Measurements from ENCODE around the gene MAPK8IP3. TPM values are rescaled to one million over a fixed set of nuclear protein-coding genes. Genes with fewer than 3 reads are reported as not detected.

The MAPK8IP3 gene
- total and polyA plus RNA-seq, 7 donors: 11.7 to 31.6 (median 22.6) TPM

DNA sequence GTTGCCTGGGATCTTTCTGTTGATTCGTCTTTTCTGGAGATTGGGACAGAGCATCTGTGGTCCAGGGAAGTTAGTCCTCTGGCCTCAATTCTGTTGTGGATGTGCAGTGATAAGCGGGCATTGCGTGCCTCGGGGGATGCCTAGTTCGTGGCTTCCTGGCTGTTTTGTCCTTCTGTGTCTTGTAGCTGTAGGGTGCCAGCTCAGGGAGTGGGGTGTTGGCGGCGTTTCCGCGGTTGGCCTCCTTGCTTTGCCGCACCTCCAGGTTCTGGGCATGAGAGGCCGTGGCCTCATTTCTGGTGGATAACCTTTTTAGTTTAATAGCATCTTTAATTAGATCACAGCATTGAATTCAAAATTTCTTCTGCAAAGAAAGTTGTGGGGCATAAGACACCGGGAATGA lies 29.3 kb upstream of the MAPK8IP3 start:
- intact Hi-C loops (cut with DNase I): loop anchor here in 1 of 2 donors (5.0 kb wide), 1 partner anchor 64 kb away; the partner anchor contains the start of genes CRAMP1 and IFT140
- 92 to 93% (median 92%) methylated on average over 12 of the region's 12 CpGs for WGBS, 3 donors
- ATAC-seq: no peak
- peaks cover 3 to 48% of the 10 kb centered on the region in 2 donors for H3K36me3 ChIP-seq (ENCODE audit: insufficient read depth in 1 of 2, low read depth in 1 of 2)
- no peaks in the 10 kb centered on the region for H3K9me3 ChIP-seq
- no peak overlapping the region for H3K4me3 ChIP-seq
- DNase-seq: no peak
- TF ChIP-seq, protein P1, sequence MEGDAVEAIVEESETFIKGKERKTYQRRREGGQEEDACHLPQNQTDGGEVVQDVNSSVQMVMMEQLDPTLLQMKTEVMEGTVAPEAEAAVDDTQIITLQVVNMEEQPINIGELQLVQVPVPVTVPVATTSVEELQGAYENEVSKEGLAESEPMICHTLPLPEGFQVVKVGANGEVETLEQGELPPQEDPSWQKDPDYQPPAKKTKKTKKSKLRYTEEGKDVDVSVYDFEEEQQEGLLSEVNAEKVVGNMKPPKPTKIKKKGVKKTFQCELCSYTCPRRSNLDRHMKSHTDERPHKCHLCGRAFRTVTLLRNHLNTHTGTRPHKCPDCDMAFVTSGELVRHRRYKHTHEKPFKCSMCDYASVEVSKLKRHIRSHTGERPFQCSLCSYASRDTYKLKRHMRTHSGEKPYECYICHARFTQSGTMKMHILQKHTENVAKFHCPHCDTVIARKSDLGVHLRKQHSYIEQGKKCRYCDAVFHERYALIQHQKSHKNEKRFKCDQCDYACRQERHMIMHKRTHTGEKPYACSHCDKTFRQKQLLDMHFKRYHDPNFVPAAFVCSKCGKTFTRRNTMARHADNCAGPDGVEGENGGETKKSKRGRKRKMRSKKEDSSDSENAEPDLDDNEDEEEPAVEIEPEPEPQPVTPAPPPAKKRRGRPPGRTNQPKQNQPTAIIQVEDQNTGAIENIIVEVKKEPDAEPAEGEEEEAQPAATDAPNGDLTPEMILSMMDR (IDR thresholded peaks at IDR 0.05): no peak
- peaks cover 6% of the 10 kb centered on the region for H3K4me1 ChIP-seq
- no peaks in the 10 kb centered on the region for H3K27me3 ChIP-seq (ENCODE audit: insufficient read depth in 3 of 3, low read length in 2 of 3)
- no peak overlapping the region for H3K27ac ChIP-seq

DNA sequence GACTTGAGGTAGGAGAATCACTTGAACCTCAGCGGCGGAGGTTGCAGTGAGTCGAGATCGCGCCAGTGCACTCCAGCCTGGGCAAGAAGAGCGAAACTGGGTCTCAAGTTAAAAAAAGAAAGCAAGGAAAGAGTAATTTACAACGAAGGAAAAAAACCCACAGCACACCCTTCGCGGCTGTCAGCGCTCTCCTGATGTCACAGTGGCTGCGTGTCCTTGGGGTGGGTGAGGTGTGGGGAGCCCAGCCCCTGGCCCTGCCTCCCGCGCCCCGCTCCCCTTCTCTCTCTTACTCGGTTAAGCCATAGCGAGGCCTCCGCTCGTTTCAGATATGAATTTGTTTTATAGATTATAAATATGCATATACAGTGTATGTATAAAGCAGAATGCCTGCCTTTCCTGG lies 28.7 kb upstream of the MAPK8IP3 start:
- Histone ChIP-seq H3K27ac (peak overlapping the region; percentile 71), H3K4me1 (peaks cover 6% of the 10 kb centered on the region), H3K27me3 (ENCODE audit: insufficient read depth in 3 of 3, low read length in 2 of 3) (no peaks in the 10 kb centered on the region), H3K36me3 (ENCODE audit: insufficient read depth in 1 of 2, low read depth in 1 of 2) (peaks cover 3 to 42% of the 10 kb centered on the region in 2 donors), H3K9me3 (no peaks in the 10 kb centered on the region), H3K4me3 (peak overlapping the region; percentile 81)
- intact Hi-C loops (cut with DNase I): loop anchor here in 1 of 2 donors (5.0 kb wide), 1 partner anchor 65 kb away; the partner anchor contains the start of genes CRAMP1 and IFT140
- ATAC-seq: no peak
- no peak for DNase-seq
- WGBS, 3 donors: 89 to 90% (median 89%) methylated on average over 18 of the region's 18 CpGs
- TF ChIP-seq, protein P1 (IDR thresholded peaks at IDR 0.05): no peak

DNA sequence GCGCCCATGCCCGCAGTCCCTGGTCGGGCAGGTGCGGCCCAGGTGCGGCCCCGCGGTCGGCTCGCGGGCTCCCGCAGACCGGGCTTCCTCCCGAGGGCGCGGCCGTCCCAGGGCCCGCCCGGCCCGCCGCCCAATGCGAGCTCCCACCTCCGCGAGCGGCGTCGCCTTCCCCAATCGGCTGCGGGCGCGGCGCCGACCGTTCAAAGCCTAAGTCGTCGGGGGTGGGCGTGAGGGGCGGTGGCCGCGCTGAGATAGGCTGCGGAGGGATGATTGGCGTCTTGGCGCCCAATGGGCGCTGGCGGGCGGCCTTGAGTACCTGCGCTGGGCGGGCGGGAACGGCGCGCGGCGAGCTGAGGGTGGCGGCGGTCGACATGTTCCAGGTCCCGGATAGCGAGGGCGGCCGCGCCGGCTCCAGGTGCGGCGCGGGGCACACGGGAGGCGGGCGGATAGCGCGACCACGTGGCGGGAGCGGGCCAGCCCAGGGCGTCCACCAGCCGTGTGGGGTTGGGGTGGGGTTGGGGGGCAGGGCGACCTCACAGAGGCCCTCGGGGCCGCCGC lies 28.0 kb upstream of the MAPK8IP3 start, which contains the start of gene JPT2:
Gene JPT2, plus strand, starts transcription at position 338 of the 558 bp plus-strand sequence. Its CDS starts 34 bp downstream, at position 372.
- intact Hi-C loops (cut with DNase I): loop anchor here in 1 of 2 donors (5.0 kb wide), 1 partner anchor 66 kb away; the partner anchor contains the start of genes CRAMP1 and IFT140
- 0 to 1% (median 1%) methylated on average over 62 to 79 of the region's 79 CpGs for WGBS, 3 donors
- H3K27ac ChIP-seq: peak within 1 kb of the TSS; percentile 71

DNA sequence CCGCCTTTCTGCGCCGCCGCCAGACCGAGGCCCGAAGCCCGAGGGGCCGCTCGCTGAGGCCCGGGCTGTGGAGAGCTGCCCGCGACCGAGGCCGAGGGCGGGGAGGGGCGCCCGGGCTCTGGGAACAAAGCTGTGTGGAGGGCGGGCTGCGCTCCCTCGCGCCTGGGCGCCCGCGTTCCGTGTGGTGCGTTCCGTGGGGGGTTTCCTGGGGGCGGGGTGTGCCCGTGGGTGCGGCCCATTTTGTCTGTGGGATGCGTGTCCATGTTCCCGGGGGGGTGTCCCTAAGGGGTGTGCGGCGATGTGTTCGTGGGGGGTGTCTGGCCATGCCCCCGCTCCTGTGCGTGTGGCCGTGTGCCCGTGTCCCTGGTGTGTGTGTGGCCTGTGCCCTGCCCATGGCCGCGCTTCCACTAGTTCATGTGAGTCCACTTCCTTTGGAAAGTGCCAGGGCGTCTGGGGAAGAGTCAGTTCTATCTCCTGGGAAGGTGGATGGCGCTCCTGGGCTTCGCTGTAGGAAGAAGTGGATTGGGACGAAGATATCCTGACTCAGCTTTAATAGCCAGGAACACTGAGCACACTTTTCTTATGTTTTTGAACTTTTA lies 27.4 kb upstream of the MAPK8IP3 start:
- no peaks in the 10 kb centered on the region for H3K27me3 ChIP-seq (ENCODE audit: insufficient read depth in 3 of 3, low read length in 2 of 3)
- H3K9me3 ChIP-seq: no peaks in the 10 kb centered on the region
- 2 to 3% (median 3%) methylated on average over 30 to 45 of the region's 45 CpGs for WGBS, 3 donors
- H3K36me3 ChIP-seq (ENCODE audit: insufficient read depth in 1 of 2, low read depth in 1 of 2): peaks cover 3 to 36% of the 10 kb centered on the region in 2 donors
- DNase-seq (peak in 1 of 2 donors; percentile 39), ATAC-seq (peak; percentile 9 to 41 (median 28))
- H3K4me1 ChIP-seq: peaks cover 6% of the 10 kb centered on the region
- TF ChIP-seq, protein P1 (IDR thresholded peaks at IDR 0.05): no peak
- intact Hi-C loops (cut with DNase I): loop anchor here in 1 of 2 donors (5.0 kb wide), 1 partner anchor 66 kb away; the partner anchor contains the start of genes CRAMP1 and IFT140
- H3K4me3 ChIP-seq: peak overlapping the region; percentile 81
- H3K27ac ChIP-seq: peak overlapping the region; percentile 71

More for the DNA sequence above, 28.0 kb upstream of the MAPK8IP3 start, which contains the start of gene JPT2:
- DNase-seq (peak; percentile 97 to 98), ATAC-seq (peak; percentile 97 to 99 (median 98))
- H3K4me1 ChIP-seq: peaks cover 6% of the 10 kb centered on the region
- peak within 1 kb of the TSS; percentile 81 for H3K4me3 ChIP-seq
- H3K36me3 ChIP-seq (ENCODE audit: insufficient read depth in 1 of 2, low read depth in 1 of 2): peaks cover 3 to 36% of the 10 kb centered on the region in 2 donors
- H3K27me3 ChIP-seq (ENCODE audit: insufficient read depth in 3 of 3, low read length in 2 of 3): no peaks in the 10 kb centered on the region
- TF ChIP-seq, protein P1 (IDR thresholded peaks at IDR 0.05): no peak
- H3K9me3 ChIP-seq: no peaks in the 10 kb centered on the region

Data from psoas muscle (tissue), 8 donors.